Measurements from ENCODE around the gene BRINP3.

DNA sequence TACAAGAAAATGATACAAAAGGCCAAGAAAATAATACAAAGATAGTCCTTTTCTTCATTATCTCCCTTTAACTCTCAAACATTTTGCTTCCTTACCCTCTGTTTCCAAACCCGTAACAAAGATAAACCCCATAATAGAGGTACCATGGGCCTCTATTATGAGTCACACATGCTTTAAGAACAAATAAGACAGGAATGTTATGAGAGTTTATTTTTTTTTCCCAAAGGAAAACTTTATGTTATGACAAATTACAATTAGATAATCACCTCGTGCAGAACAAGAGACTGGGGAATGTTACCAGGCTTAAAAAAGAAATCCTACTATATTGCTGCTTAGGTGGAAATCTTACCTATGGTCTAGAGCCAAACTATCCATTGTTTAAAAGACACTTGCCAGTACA, 272.0 kb downstream of the BRINP3 start:
- TF ChIP-seq, protein P1, sequence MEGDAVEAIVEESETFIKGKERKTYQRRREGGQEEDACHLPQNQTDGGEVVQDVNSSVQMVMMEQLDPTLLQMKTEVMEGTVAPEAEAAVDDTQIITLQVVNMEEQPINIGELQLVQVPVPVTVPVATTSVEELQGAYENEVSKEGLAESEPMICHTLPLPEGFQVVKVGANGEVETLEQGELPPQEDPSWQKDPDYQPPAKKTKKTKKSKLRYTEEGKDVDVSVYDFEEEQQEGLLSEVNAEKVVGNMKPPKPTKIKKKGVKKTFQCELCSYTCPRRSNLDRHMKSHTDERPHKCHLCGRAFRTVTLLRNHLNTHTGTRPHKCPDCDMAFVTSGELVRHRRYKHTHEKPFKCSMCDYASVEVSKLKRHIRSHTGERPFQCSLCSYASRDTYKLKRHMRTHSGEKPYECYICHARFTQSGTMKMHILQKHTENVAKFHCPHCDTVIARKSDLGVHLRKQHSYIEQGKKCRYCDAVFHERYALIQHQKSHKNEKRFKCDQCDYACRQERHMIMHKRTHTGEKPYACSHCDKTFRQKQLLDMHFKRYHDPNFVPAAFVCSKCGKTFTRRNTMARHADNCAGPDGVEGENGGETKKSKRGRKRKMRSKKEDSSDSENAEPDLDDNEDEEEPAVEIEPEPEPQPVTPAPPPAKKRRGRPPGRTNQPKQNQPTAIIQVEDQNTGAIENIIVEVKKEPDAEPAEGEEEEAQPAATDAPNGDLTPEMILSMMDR (CRISPR knock-in tag; IDR thresholded peaks at IDR 0.05): no peak
- TF ChIP-seq CEBPB (IDR thresholded peaks at IDR 0.05; ENCODE audit: borderline replicate concordance, low read depth, low read length): no peak
